Measurements from ENCODE around the gene ZZZ3. TPM values are rescaled to one million over a fixed set of nuclear protein-coding genes. Genes with fewer than 3 reads are reported as not detected.
"Not testable (repeated sequence)": the region's sequence is repeated elsewhere in the genome, so short reads cannot be mapped to it uniquely, and the experiment has no call there.

ZZZ3 gene
- total RNA-seq, 1 donor from 2014 or later = 69.2 TPM

GRCh38 chr1:77652970-77653516, 29.4 kb downstream of the ZZZ3 start:
- H3K4me3 ChIP-seq (ENCODE audit: low read depth, low read length) = no peak overlapping the region
- H3K36me3 ChIP-seq (ENCODE audit: control insufficient read depth, insufficient read depth, low read length) = peaks cover 2% of the 10 kb centered on the region
- H3K27me3 ChIP-seq (ENCODE audit: control insufficient read depth, insufficient read depth, low read length) = no peaks in the 10 kb centered on the region
- FAIRE-seq = no peak
- DNase-seq (ENCODE audit: low read depth) = no peak
- no peak for TF ChIP-seq CTCF (IDR thresholded peaks at IDR 0.05; ENCODE audit: insufficient read depth, low read length, severe bottlenecking)

GRCh38 chr1:77652268-77652667, 30.2 kb downstream of the ZZZ3 start:
- FAIRE-seq = no peak
- peaks cover 2% of the 10 kb centered on the region for H3K36me3 ChIP-seq (ENCODE audit: control insufficient read depth, insufficient read depth, low read length)
- no peak for TF ChIP-seq CTCF (IDR thresholded peaks at IDR 0.05; ENCODE audit: insufficient read depth, low read length, severe bottlenecking)

GRCh38 chr1:77649127-77649526, 33.3 kb downstream of the ZZZ3 start:
- H3K4me3 ChIP-seq (ENCODE audit: low read depth, low read length) = no peak overlapping the region
- TF ChIP-seq CTCF (IDR thresholded peaks at IDR 0.05; ENCODE audit: insufficient read depth, low read length, severe bottlenecking) = no peak
- FAIRE-seq (no peak), DNase-seq (ENCODE audit: low read depth) (no peak)
- H3K36me3 ChIP-seq (ENCODE audit: control insufficient read depth, insufficient read depth, low read length) = peaks cover 4% of the 10 kb centered on the region
- H3K27me3 ChIP-seq (ENCODE audit: control insufficient read depth, insufficient read depth, low read length) = no peaks in the 10 kb centered on the region

More at GRCh38 chr1:77652268-77652667, 30.2 kb downstream of the ZZZ3 start:
- DNase-seq (ENCODE audit: low read depth) = no peak
- Histone ChIP-seq H3K4me3 (ENCODE audit: low read depth, low read length) (no peak overlapping the region), H3K27me3 (ENCODE audit: control insufficient read depth, insufficient read depth, low read length) (no peaks in the 10 kb centered on the region)

GRCh38 chr1:77646224-77646623, 36.2 kb downstream of the ZZZ3 start:
- H3K36me3 ChIP-seq (ENCODE audit: control insufficient read depth, insufficient read depth, low read length); FAIRE-seq; H3K4me3 ChIP-seq (ENCODE audit: low read depth, low read length); DNase-seq (ENCODE audit: low read depth); H3K27me3 ChIP-seq (ENCODE audit: control insufficient read depth, insufficient read depth, low read length): not testable (repeated sequence)

GRCh38 chr1:77643456-77643855, 39.0 kb downstream of the ZZZ3 start:
- TF ChIP-seq CTCF (IDR thresholded peaks at IDR 0.05; ENCODE audit: insufficient read depth, low read length, severe bottlenecking) = no peak
- no peak overlapping the region for H3K4me3 ChIP-seq (ENCODE audit: low read depth, low read length)
- DNase-seq (ENCODE audit: low read depth) = no peak
- H3K27me3 ChIP-seq (ENCODE audit: control insufficient read depth, insufficient read depth, low read length) = no peaks in the 10 kb centered on the region
- peaks cover 4% of the 10 kb centered on the region for H3K36me3 ChIP-seq (ENCODE audit: control insufficient read depth, insufficient read depth, low read length)
- no peak for FAIRE-seq

- FAIRE-seq (no peak), DNase-seq (ENCODE audit: low read depth) (no peak)
- Histone ChIP-seq H3K4me3 (ENCODE audit: low read depth, low read length) (no peak overlapping the region), H3K36me3 (ENCODE audit: control insufficient read depth, insufficient read depth, low read length) (peaks cover 4% of the 10 kb centered on the region), H3K27me3 (ENCODE audit: control insufficient read depth, insufficient read depth, low read length) (no peaks in the 10 kb centered on the region)
- no peak for TF ChIP-seq CTCF (IDR thresholded peaks at IDR 0.05; ENCODE audit: insufficient read depth, low read length, severe bottlenecking)
Measured at GRCh38 chr1:77642941-77643340, 39.5 kb downstream of the ZZZ3 start.
